Measurements from ENCODE around the gene NTRK1. TPM values are rescaled to one million over a fixed set of nuclear protein-coding genes. Genes with fewer than 3 reads are reported as not detected.

NTRK1 gene
- total RNA-seq, 8 experiments from 2014 or later, result 0.27 to 2.5 (median 0.61) TPM; not detected in 1

DNA sequence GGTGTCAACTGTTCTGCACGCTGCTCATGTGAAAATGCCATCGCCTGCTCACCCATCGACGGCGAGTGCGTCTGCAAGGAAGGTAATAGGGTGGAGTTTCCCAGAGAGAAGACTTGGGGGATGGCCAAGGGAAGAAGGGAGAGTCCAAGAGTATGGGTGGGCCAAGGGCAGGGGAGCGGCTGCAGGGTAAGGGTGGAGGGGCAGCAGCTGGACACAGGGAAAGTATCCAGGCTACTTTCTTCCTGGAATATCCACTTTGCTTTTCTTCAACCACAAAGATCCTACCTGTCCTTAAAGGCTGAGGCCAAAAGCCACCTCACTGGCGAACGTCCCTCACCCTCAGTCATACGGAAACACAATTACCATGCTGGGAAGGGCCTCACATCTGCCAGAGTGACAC lies 48.3 kb downstream of the NTRK1 start:
- WGBS, 10 experiments, result 76 to 100% (median 90%) methylated on average over 2 to 6 of the region's 10 CpGs; no CpG with 5 or more reads in 5 of the 10 experiments
- in situ Hi-C loops (cut with MboI; ENCODE audit: low pct_unique_long_range_greater_than_20kb in 2 of 9, low sequenced_read_pairs in 9 of 9, unreplicated experiment in 9 of 9), result no loop called here
- H3K4me1 ChIP-seq (replicated peaks in 1 of 2), result peaks cover 5 to 9% of the 10 kb centered on the region in 2 donors
- H3K27ac ChIP-seq, result no peak overlapping the region
- ATAC-seq (replicated peaks in 6 of 8), result peak in 1 of 8 experiments; percentile 33
- no peak overlapping the region for H3K4me3 ChIP-seq

GRCh38 chr1:156909671-156910070 lies 49.0 kb downstream of the NTRK1 start:
- no peak overlapping the region for H3K4me3 ChIP-seq
- in situ Hi-C loops (cut with MboI; ENCODE audit: low pct_unique_long_range_greater_than_20kb in 2 of 9, low sequenced_read_pairs in 9 of 9, unreplicated experiment in 9 of 9), result no loop called here
- 40 to 100% (median 58%) methylated on average over 1 to 4 of the region's 5 CpGs; no CpG with 5 or more reads in 6 of the 10 experiments for WGBS, 10 experiments
- H3K27ac ChIP-seq, result no peak overlapping the region
- ATAC-seq (replicated peaks in 6 of 8), result no peak
- H3K4me1 ChIP-seq (replicated peaks in 1 of 2), result peaks cover 5 to 14% of the 10 kb centered on the region in 2 donors

DNA sequence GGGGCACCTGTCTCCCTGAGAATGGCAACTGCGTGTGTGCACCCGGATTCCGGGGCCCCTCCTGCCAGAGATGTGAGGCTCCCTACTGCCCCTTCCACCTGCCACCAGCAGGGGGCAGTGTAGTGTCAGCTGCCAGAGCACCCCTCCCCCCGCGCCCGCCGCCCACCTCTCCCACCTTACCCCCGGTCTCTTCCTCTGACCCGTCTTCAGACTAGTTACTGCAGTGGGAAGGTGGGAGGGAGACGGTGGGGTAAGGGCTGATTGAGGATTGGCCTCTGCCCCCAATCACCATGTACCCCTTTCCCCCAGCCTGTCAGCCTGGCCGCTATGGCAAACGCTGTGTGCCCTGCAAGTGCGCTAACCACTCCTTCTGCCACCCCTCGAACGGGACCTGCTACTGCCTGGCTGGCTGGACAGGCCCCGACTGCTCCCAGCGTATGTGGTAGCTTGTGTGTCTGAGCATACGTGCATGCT lies 49.7 kb downstream of the NTRK1 start:
- peak in 6 of 8 experiments; percentile 12 to 75 (median 30) for ATAC-seq (replicated peaks in 6 of 8)
- no peak overlapping the region for H3K27ac ChIP-seq
- H3K4me3 ChIP-seq, result no peak overlapping the region
- H3K4me1 ChIP-seq (replicated peaks in 1 of 2), result peaks cover 5 to 14% of the 10 kb centered on the region in 2 donors
- WGBS, 10 experiments, result 0 to 100% (median 51%) methylated on average over 1 to 4 of the region's 18 CpGs; no CpG with 5 or more reads in 4 of the 10 experiments
- in situ Hi-C loops (cut with MboI; ENCODE audit: low pct_unique_long_range_greater_than_20kb in 2 of 9, low sequenced_read_pairs in 9 of 9, unreplicated experiment in 9 of 9), result no loop called here

DNA sequence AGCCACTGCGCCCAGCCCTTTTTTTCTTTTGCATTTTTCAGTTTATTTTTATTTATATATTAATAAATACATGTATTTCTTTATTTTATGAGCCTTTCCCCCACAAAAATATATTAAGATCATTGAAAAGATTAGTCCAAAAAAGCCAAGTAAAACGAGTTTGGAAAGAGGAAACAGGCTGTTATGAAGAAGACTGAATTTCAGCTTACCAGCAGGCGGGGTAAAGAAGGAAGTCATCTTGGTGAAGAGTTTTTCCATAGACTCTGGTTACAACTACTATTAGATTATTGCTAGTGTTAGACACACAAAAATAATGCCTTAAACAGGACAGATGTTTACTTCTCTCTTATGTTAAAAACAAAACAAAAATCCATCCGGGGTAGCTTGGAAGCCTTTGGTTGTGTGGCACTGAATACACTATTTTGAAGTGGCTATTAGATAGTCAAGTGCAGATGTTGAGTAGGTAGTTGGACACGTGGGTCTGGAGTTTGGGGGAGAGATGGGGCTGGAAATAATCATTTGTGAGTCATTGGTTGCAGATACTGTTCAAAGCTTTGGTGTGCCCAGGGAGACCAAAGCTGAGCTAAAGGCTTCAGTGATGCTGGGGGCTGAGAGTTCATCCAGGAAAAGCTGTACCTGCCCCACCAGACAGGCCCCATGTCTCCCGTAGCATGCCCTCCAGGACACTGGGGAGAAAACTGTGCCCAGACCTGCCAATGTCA lies 51.1 kb downstream of the NTRK1 start:
- Histone ChIP-seq H3K27ac (no peak overlapping the region), H3K4me3 (no peak overlapping the region), H3K4me1 (replicated peaks in 1 of 2) (peaks cover 5 to 14% of the 10 kb centered on the region in 2 donors)
- WGBS, 10 experiments, result 18 to 74% (median 54%) methylated on average over 1 to 6 of the region's 6 CpGs
- in situ Hi-C loops (cut with MboI; ENCODE audit: low pct_unique_long_range_greater_than_20kb in 2 of 9, low sequenced_read_pairs in 9 of 9, unreplicated experiment in 9 of 9), result no loop called here
- no peak for ATAC-seq (replicated peaks in 6 of 8)

DNA sequence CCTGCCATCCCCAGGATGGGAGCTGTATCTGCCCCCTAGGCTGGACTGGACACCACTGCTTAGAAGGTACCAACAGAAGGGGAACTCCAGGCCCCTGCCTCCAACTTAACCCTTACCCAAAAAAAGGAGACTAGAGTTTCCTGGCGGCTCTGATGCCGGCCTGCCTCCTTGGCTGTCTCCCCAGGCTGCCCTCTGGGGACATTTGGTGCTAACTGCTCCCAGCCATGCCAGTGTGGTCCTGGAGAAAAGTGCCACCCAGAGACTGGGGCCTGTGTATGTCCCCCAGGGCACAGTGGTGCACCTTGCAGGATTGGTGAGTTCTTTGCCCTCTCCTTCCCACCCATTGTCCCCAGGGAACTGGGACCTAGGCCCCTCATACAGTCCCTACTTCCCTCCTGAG lies 51.6 kb downstream of the NTRK1 start:
- Histone ChIP-seq H3K4me3 (no peak overlapping the region), H3K27ac (no peak overlapping the region), H3K4me1 (replicated peaks in 1 of 2) (peaks cover 5 to 14% of the 10 kb centered on the region in 2 donors)
- 75 to 100% (median 81%) methylated on average over 1 to 2 of the region's 2 CpGs; no CpG with 5 or more reads in 7 of the 10 experiments for WGBS, 10 experiments
- no peak for ATAC-seq (replicated peaks in 6 of 8)
- in situ Hi-C loops (cut with MboI; ENCODE audit: low pct_unique_long_range_greater_than_20kb in 2 of 9, low sequenced_read_pairs in 9 of 9, unreplicated experiment in 9 of 9), result no loop called here

GRCh38 chr1:156912861-156913808 lies 52.5 kb downstream of the NTRK1 start:
- Histone ChIP-seq H3K27ac (no peak overlapping the region), H3K4me1 (replicated peaks in 1 of 2) (peaks cover 5 to 14% of the 10 kb centered on the region in 2 donors), H3K4me3 (no peak overlapping the region)
- in situ Hi-C loops (cut with MboI; ENCODE audit: low pct_unique_long_range_greater_than_20kb in 2 of 9, low sequenced_read_pairs in 9 of 9, unreplicated experiment in 9 of 9), result no loop called here
- ATAC-seq (replicated peaks in 6 of 8), result peak in 7 of 8 experiments; percentile 65 to 80 (median 68)
- WGBS, 10 experiments, result 48 to 80% (median 52%) methylated on average over 1 to 12 of the region's 24 CpGs; no CpG with 5 or more reads in 6 of the 10 experiments

DNA sequence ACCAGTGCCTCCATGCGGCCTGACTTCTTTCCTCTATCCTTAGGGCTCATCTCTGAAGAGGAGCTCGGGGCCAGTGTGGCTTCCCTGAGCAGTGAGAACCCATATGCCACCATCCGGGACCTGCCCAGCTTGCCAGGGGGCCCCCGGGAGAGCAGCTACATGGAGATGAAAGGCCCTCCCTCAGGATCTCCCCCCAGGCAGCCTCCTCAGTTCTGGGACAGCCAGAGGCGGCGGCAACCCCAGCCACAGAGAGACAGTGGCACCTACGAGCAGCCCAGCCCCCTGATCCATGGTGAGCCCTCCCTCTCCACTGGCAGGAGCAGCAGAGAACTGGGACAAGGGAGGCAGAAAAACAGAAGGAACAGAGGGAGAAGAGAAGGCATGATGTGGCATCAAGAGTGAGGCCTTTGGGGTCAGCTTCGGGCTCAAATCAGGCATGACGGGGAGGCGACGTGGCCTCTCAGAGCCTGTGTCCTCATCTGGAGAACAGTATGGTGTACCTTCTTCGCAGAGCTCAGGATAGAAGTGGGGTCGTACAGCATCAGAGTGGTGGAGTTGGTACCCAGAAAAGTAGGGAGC lies 53.2 kb downstream of the NTRK1 start:
- Histone ChIP-seq H3K27ac (no peak overlapping the region), H3K4me3 (no peak overlapping the region), H3K4me1 (replicated peaks in 1 of 2) (peaks cover 5 to 14% of the 10 kb centered on the region in 2 donors)
- in situ Hi-C loops (cut with MboI; ENCODE audit: low pct_unique_long_range_greater_than_20kb in 2 of 9, low sequenced_read_pairs in 9 of 9, unreplicated experiment in 9 of 9), result no loop called here
- WGBS, 10 experiments, result 67 to 100% (median 77%) methylated on average over 1 to 10 of the region's 13 CpGs; no CpG with 5 or more reads in 3 of the 10 experiments
- no peak for ATAC-seq (replicated peaks in 6 of 8)

DNA sequence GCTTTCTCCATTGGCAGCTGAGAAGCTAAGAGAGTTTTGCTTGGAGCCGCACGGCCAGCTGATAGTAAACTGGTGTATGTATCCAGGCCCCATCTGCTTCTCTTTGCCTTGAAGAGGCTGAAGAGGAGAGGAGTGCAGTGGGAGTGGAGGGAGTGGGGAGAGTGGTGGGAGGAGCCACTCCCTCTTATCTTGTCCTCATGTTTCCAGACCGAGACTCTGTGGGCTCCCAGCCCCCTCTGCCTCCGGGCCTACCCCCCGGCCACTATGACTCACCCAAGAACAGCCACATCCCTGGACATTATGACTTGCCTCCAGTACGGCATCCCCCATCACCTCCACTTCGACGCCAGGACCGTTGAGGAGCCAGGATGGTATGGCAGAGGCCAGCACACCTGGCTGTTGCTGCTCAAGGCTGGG lies 53.8 kb downstream of the NTRK1 start:
- H3K4me3 ChIP-seq, result no peak overlapping the region
- WGBS, 10 experiments, result 71 to 100% (median 80%) methylated on average over 2 to 8 of the region's 9 CpGs; no CpG with 5 or more reads in 5 of the 10 experiments
- in situ Hi-C loops (cut with MboI; ENCODE audit: low pct_unique_long_range_greater_than_20kb in 2 of 9, low sequenced_read_pairs in 9 of 9, unreplicated experiment in 9 of 9), result no loop called here
- peaks cover 5 to 14% of the 10 kb centered on the region in 2 donors for H3K4me1 ChIP-seq (replicated peaks in 1 of 2)
- peak in 1 of 8 experiments; percentile 19 for ATAC-seq (replicated peaks in 6 of 8)
- no peak overlapping the region for H3K27ac ChIP-seq

GRCh38 chr1:156920233-156921052 lies 59.8 kb downstream of the NTRK1 start, which contains the start of gene LRRC71:
TSS of gene LRRC71 (plus strand) at chr1:156920632. CDS start at chr1:156920804, 172 bp downstream.
- ATAC-seq (replicated peaks in 6 of 8), result peak; percentile 91 to 99 (median 94)
- in situ Hi-C loops (cut with MboI; ENCODE audit: low pct_unique_long_range_greater_than_20kb in 2 of 9, low sequenced_read_pairs in 9 of 9, unreplicated experiment in 9 of 9), result no loop called here
- WGBS, 10 experiments, result 0 to 40% (median 2%) methylated on average over 1 to 32 of the region's 71 CpGs; no CpG with 5 or more reads in 4 of the 10 experiments
- Histone ChIP-seq H3K4me1 (replicated peaks in 1 of 2) (peaks cover 2 to 11% of the 10 kb centered on the region in 2 donors), H3K4me3 (peak within 1 kb of the TSS in 1 of 5 donors; percentile 13), H3K27ac (no peak within 1 kb of the TSS)

DNA sequence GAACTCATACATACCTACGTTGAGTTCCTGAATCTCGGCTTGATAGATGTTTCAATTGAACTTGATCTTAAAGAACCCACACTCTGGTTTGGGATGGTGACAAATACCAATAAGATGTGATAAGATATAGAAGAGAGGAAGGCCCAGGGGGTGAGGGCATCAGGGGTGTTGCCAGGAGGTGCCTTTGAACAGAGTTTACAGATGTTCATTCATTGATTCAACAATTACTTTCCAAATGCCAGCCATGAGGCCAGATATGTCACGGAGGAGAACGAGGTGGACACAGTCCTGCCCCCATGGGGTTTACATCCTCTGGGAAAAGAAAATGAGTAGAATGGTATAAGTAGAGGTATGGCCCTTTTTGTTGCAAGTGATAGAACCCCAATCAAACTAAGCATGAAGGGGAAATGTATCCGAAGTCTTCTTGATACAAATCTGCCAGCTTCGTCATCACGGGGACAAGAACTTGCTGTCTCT lies 60.4 kb downstream of the NTRK1 start:
- in situ Hi-C loops (cut with MboI; ENCODE audit: low pct_unique_long_range_greater_than_20kb in 2 of 9, low sequenced_read_pairs in 9 of 9, unreplicated experiment in 9 of 9), result no loop called here
- Histone ChIP-seq H3K4me1 (replicated peaks in 1 of 2) (peaks cover 2 to 11% of the 10 kb centered on the region in 2 donors), H3K4me3 (no peak overlapping the region), H3K27ac (no peak overlapping the region)
- no peak for ATAC-seq (replicated peaks in 6 of 8)
- WGBS, 10 experiments, result 0 to 100% (median 45%) methylated on average over 1 to 7 of the region's 7 CpGs; no CpG with 5 or more reads in 1 of the 10 experiments

DNA sequence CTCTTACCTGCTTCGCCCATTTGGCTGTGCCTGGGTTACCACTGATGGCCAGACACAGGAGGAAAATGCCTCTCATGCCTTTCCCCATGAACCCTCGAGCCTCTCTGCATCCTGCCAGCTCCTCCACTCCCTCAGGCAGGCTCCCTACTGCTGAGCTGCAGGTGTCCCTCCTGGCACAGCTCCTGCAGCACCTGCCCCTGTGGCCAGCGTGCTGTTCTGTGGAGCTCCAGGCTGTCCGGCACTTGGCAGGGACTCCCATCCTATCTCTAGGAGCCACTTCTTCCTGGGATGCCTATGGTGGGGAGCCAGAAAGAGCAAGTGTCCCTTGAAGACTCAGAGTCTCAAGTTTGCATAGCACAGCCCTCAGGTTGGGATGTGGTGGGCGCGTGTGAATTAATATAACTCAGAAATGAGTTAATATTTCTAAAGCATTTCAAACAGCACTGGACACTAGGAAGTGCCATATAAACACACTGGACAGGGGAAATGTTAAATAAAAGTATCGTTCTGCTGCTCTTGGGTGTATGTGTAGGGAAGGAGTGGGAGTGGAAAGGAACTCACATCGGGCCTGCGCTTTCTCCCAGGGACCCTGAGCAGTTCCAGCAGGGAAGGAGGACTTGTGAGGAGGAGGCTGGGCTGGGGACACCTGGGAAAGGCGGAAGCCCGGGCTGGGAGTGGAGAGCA lies 62.5 kb downstream of the NTRK1 start:
- in situ Hi-C loops (cut with MboI; ENCODE audit: low pct_unique_long_range_greater_than_20kb in 2 of 9, low sequenced_read_pairs in 9 of 9, unreplicated experiment in 9 of 9), result no loop called here
- no peak for ATAC-seq (replicated peaks in 6 of 8)

More for the DNA sequence above, 62.5 kb downstream of the NTRK1 start:
- Histone ChIP-seq H3K4me3 (no peak overlapping the region), H3K4me1 (replicated peaks in 1 of 2) (peaks cover 2 to 17% of the 10 kb centered on the region in 2 donors), H3K27ac (no peak overlapping the region)
- WGBS, 10 experiments, result 0 to 29% (median 11%) methylated on average over 1 to 9 of the region's 11 CpGs; no CpG with 5 or more reads in 3 of the 10 experiments
